Liver (tissue), 9 donors: ENCODE measurements around the gene SFTA2. TPM values are rescaled to one million over a fixed set of nuclear protein-coding genes. Genes with fewer than 3 reads are reported as not detected.
A peak's percentile ranks its signal among the peaks of the same experiment; 100 is the strongest.
"Not testable (repeated sequence)": the region's sequence is repeated elsewhere in the genome, so short reads cannot be mapped to it uniquely, and the experiment has no call there.

Experiments
- DNase-seq: peaks from one replicate; pipeline ENCODE4 v3.0.0-alpha.2; 2017; ENCODE audit warnings: low spot score
- H3K27ac ChIP-seq, 2 donors: one replicate each; pipeline ENCODE4 v1.7.0; 2013; ENCODE audit warnings: inconsistent platforms in 2 of 2, low read length in 2 of 2, control low read depth in 1 of 2, low read depth in 1 of 2, mild to moderate bottlenecking in 1 of 2
- H3K27me3 ChIP-seq, 4 donors: one replicate each; pipeline versions ENCODE4 v1.6.1 to v1.7.0; 2013; ENCODE audit warnings: low read length in 3 of 4, inconsistent platforms in 1 of 4, mild to moderate bottlenecking in 1 of 4, moderate library complexity in 1 of 4; ENCODE audit not compliant: control insufficient read depth in 4 of 4, insufficient read depth in 4 of 4
- H3K36me3 ChIP-seq, 4 donors: one replicate each; pipeline versions ENCODE4 v1.6.1 to v1.7.0; 2013; ENCODE audit warnings: low read length in 3 of 4, mild to moderate bottlenecking in 3 of 4, low read depth in 1 of 4, moderate library complexity in 1 of 4; ENCODE audit not compliant: control insufficient read depth in 4 of 4, insufficient read depth in 3 of 4
- H3K4me1 ChIP-seq, 4 donors: one replicate each; pipeline versions ENCODE4 v1.6.1 to v1.7.0; 2013; ENCODE audit warnings: low read length in 3 of 4, mild to moderate bottlenecking in 3 of 4, moderate library complexity in 1 of 4; ENCODE audit not compliant: control insufficient read depth in 4 of 4, insufficient read depth in 4 of 4
- H3K4me3 ChIP-seq, 3 donors: one replicate each; pipeline versions ENCODE4 v1.6.1 to v1.7.0; 2013; ENCODE audit warnings: low read length in 3 of 3, control low read depth in 1 of 3, low read depth in 1 of 3, mild to moderate bottlenecking in 1 of 3
- H3K9ac ChIP-seq, 2 donors: one replicate each; pipeline ENCODE4 v1.7.0; 2013; ENCODE audit warnings: low read length in 2 of 2, mild to moderate bottlenecking in 2 of 2, moderate library complexity in 2 of 2, control low read depth in 1 of 2, low read depth in 1 of 2
- H3K9me3 ChIP-seq, 4 donors: one replicate each; pipeline versions ENCODE4 v1.6.1 to v1.7.0; 2013; ENCODE audit warnings: low read length in 3 of 4; ENCODE audit not compliant: control insufficient read depth in 4 of 4
- FOXA1 ChIP-seq: IDR thresholded peaks from 2 replicates; pipeline ENCODE4 v1.6.1; 2016; ENCODE audit warnings: antibody characterized with exemption
- FOXA2 ChIP-seq: IDR thresholded peaks from 2 replicates; pipeline ENCODE4 v1.6.1; 2016; ENCODE audit warnings: antibody characterized with exemption
- HNF4A ChIP-seq, 2 donors: conservative IDR thresholded peaks; 2 replicates each; pipeline ENCODE4 v1.6.1; 2016; ENCODE audit warnings: antibody characterized with exemption in 2 of 2, mild to moderate bottlenecking in 2 of 2
- HNF4G ChIP-seq: IDR thresholded peaks from 2 replicates; pipeline ENCODE4 v1.6.1; 2016; ENCODE audit warnings: antibody characterized with exemption
- JUND ChIP-seq, 2 donors: IDR thresholded peaks; 2 replicates each; pipeline ENCODE4 v1.6.1; 2016; ENCODE audit warnings: antibody characterized with exemption in 2 of 2
- NR2F2 ChIP-seq: IDR thresholded peaks from 2 replicates; pipeline ENCODE4 v1.6.1; 2016; ENCODE audit warnings: antibody characterized with exemption
- RXRA ChIP-seq, 2 donors: IDR thresholded peaks; 2 replicates each; pipeline ENCODE4 v1.6.1; 2017 to 2018; ENCODE audit warnings: antibody characterized with exemption in 2 of 2, mild to moderate bottlenecking in 1 of 2
- SP1 ChIP-seq: IDR thresholded peaks from 2 replicates; pipeline ENCODE4 v1.6.1; 2018; ENCODE audit warnings: antibody characterized with exemption, mild to moderate bottlenecking
- WGBS: extraction: QIAGEN DNeasy Blood & Tissue Kit; methylation state at CpG from one replicate; pipeline ENCODE4 v1.1.7; 2013; 5-methylcytosine and 5-hydroxymethylcytosine counted together
- polyA plus RNA-seq, 2 donors: library from polyadenylated mRNA; stranded (reverse) in 1 of 2; unstranded in 1 of 2; fragments of 200-250 nt in 1 of 2; fragments of >200 nt in 1 of 2; fragmentation: Nextera tagmentation in 1 of 2; extraction: Ambion mirVana in 1 of 2; gene quantifications; one replicate each; pipeline versions ENCODE4 v1.2.1 to v1.2.3, GENCODE V29; 2013 to 2015
- total RNA-seq, 2 donors: library from RNA; depleted of rRNA; stranded (reverse); fragments of >200 nt; gene quantifications; one replicate each; pipeline ENCODE4 v1.2.3, GENCODE V29; 2014
- TF ChIP-seq, protein P1 (sequence below): IDR thresholded peaks from 2 replicates; pipeline ENCODE4 v1.6.1; 2016; ENCODE audit warnings: antibody characterized with exemption
- TF ChIP-seq, protein P2 (sequence below): IDR thresholded peaks from 2 replicates; pipeline ENCODE4 v1.6.1; 2016; ENCODE audit warnings: antibody characterized with exemption, mild to moderate bottlenecking
- TF ChIP-seq, protein P3 (sequence below): fragments of 150-350 bp; IDR thresholded peaks from 2 replicates; pipeline ENCODE4 v1.5.1; 2017; ENCODE audit warnings: improper control_type of control experiment, low read depth, low read length; ENCODE audit not compliant: missing input control
- TF ChIP-seq, protein P4 (sequence below): IDR thresholded peaks from 2 replicates; pipeline ENCODE4 v1.6.1; 2016; ENCODE audit warnings: antibody characterized with exemption
- donor health status: healthy.
- donor health status: healthy.
- donor health status: healthy.
- donor health status: healthy.
- donor health status: healthy.

Gene SFTA2
- total and polyA plus RNA-seq, 4 donors, result 0.60 TPM; not detected in 3

DNA sequence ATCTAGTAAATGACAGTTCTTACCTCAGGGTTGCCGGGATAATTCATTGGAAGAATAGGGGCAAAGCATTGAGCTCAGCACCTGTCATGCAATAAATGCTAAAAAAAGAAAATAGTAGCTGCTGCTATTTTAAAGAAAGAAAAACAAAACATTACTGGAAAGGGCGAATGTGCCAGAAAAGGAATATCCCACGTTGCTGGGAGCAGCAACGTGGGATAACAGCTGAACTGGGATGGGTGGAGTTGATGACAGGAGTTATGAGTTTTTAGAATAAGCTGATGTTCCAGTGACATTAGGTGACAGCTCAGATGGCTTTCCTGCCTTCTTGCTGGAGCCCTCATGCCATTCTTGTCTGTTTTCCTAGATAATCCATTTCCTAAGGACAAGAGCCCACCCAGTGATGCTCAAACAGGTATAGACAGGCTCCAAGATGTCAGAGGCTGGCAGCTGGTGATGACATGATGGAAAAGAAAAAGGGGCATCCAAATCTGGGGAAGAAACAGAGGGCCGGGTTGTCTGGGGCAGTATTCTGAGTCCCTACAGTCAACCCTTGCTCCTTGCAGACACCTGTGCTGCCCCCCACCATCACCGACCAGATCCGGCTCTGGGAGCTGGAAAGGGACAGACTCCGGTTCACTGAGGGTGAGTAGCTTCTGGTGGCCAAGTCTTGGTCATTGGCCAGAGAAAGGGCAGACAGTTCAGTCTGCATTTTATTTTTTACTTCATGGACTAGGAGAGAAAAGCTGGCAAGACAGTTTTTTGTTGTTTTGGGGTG lies 19.0 kb downstream of the SFTA2 start:
- Histone ChIP-seq H3K9ac (peak overlapping the region; percentile 12 to 32), H3K27me3 (no peaks in the 10 kb centered on the region), H3K4me3 (no peak overlapping the region), H3K27ac (peak overlapping the region; percentile 91), H3K36me3 (peaks cover 3 to 20% (median 11%) of the 10 kb centered on the region in 4 donors), H3K9me3 (no peaks in the 10 kb centered on the region), H3K4me1 (peaks cover 2 to 53% (median 37%) of the 10 kb centered on the region in 4 donors)
- DNase-seq, result no peak
- TF ChIP-seq JUND (IDR thresholded peaks at IDR 0.05), result no peak
- TF ChIP-seq RXRA (IDR thresholded peaks at IDR 0.05), result no peak
- TF ChIP-seq, protein P1, sequence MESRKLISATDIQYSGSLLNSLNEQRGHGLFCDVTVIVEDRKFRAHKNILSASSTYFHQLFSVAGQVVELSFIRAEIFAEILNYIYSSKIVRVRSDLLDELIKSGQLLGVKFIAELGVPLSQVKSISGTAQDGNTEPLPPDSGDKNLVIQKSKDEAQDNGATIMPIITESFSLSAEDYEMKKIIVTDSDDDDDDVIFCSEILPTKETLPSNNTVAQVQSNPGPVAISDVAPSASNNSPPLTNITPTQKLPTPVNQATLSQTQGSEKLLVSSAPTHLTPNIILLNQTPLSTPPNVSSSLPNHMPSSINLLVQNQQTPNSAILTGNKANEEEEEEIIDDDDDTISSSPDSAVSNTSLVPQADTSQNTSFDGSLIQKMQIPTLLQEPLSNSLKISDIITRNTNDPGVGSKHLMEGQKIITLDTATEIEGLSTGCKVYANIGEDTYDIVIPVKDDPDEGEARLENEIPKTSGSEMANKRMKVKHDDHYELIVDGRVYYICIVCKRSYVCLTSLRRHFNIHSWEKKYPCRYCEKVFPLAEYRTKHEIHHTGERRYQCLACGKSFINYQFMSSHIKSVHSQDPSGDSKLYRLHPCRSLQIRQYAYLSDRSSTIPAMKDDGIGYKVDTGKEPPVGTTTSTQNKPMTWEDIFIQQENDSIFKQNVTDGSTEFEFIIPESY, result no peak
- TF ChIP-seq HNF4A (conservative IDR thresholded peaks at IDR 0.05), result no peak
- TF ChIP-seq, protein P2, sequence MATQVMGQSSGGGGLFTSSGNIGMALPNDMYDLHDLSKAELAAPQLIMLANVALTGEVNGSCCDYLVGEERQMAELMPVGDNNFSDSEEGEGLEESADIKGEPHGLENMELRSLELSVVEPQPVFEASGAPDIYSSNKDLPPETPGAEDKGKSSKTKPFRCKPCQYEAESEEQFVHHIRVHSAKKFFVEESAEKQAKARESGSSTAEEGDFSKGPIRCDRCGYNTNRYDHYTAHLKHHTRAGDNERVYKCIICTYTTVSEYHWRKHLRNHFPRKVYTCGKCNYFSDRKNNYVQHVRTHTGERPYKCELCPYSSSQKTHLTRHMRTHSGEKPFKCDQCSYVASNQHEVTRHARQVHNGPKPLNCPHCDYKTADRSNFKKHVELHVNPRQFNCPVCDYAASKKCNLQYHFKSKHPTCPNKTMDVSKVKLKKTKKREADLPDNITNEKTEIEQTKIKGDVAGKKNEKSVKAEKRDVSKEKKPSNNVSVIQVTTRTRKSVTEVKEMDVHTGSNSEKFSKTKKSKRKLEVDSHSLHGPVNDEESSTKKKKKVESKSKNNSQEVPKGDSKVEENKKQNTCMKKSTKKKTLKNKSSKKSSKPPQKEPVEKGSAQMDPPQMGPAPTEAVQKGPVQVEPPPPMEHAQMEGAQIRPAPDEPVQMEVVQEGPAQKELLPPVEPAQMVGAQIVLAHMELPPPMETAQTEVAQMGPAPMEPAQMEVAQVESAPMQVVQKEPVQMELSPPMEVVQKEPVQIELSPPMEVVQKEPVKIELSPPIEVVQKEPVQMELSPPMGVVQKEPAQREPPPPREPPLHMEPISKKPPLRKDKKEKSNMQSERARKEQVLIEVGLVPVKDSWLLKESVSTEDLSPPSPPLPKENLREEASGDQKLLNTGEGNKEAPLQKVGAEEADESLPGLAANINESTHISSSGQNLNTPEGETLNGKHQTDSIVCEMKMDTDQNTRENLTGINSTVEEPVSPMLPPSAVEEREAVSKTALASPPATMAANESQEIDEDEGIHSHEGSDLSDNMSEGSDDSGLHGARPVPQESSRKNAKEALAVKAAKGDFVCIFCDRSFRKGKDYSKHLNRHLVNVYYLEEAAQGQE, result no peak
- TF ChIP-seq HNF4G, result no peak
- 60% methylated on average over 8 of the region's 8 CpGs for WGBS

DNA sequence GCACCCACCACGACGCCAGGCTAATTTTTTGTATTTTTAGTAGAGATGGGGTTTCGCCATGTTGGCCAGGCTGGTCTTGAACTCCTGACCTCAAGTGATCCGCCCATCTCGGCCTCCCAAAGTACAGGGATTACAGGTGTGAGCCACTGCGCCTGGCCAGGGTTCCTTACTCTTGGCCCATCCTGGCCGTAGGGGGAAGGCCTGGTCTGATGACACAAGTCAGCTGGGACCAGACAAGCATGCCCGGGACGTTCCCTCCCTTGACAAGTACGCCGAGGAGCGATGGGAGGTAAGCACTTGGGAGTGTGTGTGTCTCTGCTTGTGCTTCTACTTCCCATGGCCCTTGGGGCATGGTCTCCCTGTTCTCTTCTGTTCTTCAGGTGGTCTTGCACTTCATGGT lies 21.5 kb downstream of the SFTA2 start:
- WGBS, result 94% methylated on average over 12 of the region's 12 CpGs
- H3K9ac ChIP-seq, DNase-seq, H3K4me3 ChIP-seq, H3K27ac ChIP-seq, H3K36me3 ChIP-seq, H3K27me3 ChIP-seq, H3K9me3 ChIP-seq: not testable (repeated sequence)
- peaks cover 2 to 52% (median 34%) of the 10 kb centered on the region in 4 donors for H3K4me1 ChIP-seq

DNA sequence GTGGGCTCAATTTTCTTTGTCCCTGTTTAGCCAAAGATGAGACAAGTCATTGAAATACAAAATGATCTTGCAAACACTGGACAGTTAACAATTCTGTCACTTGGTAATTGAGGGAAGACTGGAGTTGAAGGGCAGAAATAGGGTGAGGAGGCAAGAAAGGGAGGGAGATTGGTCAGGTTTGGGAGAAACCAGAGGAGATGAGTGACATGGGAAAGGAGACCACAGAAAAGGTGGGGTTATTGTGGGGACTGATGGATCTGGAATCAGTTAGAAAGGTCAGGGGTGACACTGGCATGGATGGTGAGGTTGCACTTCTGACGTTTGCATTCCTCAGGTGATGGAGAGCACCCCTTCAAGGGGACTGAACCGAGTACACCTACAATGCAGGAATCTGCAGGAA lies 23.3 kb downstream of the SFTA2 start:
- no peaks in the 10 kb centered on the region for H3K9me3 ChIP-seq
- peak overlapping the region; percentile 85 to 86 for H3K9ac ChIP-seq
- no peak for DNase-seq
- peaks cover 2 to 41% (median 23%) of the 10 kb centered on the region in 4 donors for H3K4me1 ChIP-seq
- H3K36me3 ChIP-seq, result peaks cover 3 to 10% (median 7%) of the 10 kb centered on the region in 4 donors
- 31% methylated on average over 2 of the region's 2 CpGs for WGBS
- H3K27ac ChIP-seq, result no peak overlapping the region
- no peaks in the 10 kb centered on the region for H3K27me3 ChIP-seq
- peak overlapping the region; percentile 76 to 98 (median 96) for H3K4me3 ChIP-seq
- TF ChIP-seq NR2F2, result no peak
- TF ChIP-seq, protein P2, result no peak
- TF ChIP-seq, protein P3, sequence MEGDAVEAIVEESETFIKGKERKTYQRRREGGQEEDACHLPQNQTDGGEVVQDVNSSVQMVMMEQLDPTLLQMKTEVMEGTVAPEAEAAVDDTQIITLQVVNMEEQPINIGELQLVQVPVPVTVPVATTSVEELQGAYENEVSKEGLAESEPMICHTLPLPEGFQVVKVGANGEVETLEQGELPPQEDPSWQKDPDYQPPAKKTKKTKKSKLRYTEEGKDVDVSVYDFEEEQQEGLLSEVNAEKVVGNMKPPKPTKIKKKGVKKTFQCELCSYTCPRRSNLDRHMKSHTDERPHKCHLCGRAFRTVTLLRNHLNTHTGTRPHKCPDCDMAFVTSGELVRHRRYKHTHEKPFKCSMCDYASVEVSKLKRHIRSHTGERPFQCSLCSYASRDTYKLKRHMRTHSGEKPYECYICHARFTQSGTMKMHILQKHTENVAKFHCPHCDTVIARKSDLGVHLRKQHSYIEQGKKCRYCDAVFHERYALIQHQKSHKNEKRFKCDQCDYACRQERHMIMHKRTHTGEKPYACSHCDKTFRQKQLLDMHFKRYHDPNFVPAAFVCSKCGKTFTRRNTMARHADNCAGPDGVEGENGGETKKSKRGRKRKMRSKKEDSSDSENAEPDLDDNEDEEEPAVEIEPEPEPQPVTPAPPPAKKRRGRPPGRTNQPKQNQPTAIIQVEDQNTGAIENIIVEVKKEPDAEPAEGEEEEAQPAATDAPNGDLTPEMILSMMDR, result no peak
- TF ChIP-seq HNF4G, result no peak
- TF ChIP-seq, protein P1, result no peak
- no peak for TF ChIP-seq SP1
- TF ChIP-seq, protein P4, sequence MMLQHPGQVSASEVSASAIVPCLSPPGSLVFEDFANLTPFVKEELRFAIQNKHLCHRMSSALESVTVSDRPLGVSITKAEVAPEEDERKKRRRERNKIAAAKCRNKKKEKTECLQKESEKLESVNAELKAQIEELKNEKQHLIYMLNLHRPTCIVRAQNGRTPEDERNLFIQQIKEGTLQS, result no peak
- TF ChIP-seq FOXA1, result no peak
- TF ChIP-seq FOXA2, result no peak
